Heart left ventricle (tissue), 16 donors: Measurements from ENCODE around the gene UPF2. TPM values are rescaled to one million over a fixed set of nuclear protein-coding genes. Genes with fewer than 3 reads are reported as not detected.
A peak's percentile ranks its signal among the peaks of the same experiment; 100 is the strongest.
"Not testable (repeated sequence)": the region's sequence is repeated elsewhere in the genome, so short reads cannot be mapped to it uniquely, and the experiment has no call there.

Experiments used
- ATAC-seq, 4 donors: fragments of 200-7000 bp; cut with Tn5 transposase; one replicate each; pipeline ENCODE4 v1.9.1; 2020 to 2022; ENCODE audit warnings: moderate library complexity in 4 of 4, mild to moderate bottlenecking in 3 of 4, moderate number of reproducible peaks in 1 of 4
- DNase-seq, 5 donors: peaks; one replicate each; pipeline ENCODE4 v3.0.0-alpha.2; 2020
- H3K27ac ChIP-seq, 12 donors: fragments of 200-600 bp; sonication (generic) in 4 of 12; one replicate each; pipeline versions ENCODE4 v1.5.0 to v1.8.0; 2016 to 2022; ENCODE audit warnings: mild to moderate bottlenecking in 2 of 12
- H3K27me3 ChIP-seq, 9 donors: fragments of 200-600 bp; sonication (generic) in 2 of 9; one replicate each; pipeline versions ENCODE4 v1.5.1 to v1.8.0; 2016 to 2022; ENCODE audit warnings: mild to moderate bottlenecking in 3 of 9
- H3K36me3 ChIP-seq, 9 donors: fragments of 200-600 bp; sonication (generic) in 2 of 9; one replicate each; pipeline versions ENCODE4 v1.5.0 to v1.8.0; 2018 to 2022; ENCODE audit warnings: mild to moderate bottlenecking in 2 of 9
- H3K4me1 ChIP-seq, 12 donors: fragments of 200-600 bp; sonication (generic) in 4 of 12; one replicate each; pipeline versions ENCODE4 v1.5.0 to v1.8.0; 2016 to 2022; ENCODE audit warnings: mild to moderate bottlenecking in 3 of 12
- H3K4me3 ChIP-seq, 12 donors: fragments of 200-600 bp; sonication (generic) in 4 of 12; one replicate each; pipeline versions ENCODE4 v1.5.0 to v1.8.0; 2017 to 2022; ENCODE audit warnings: mild to moderate bottlenecking in 9 of 12, moderate library complexity in 4 of 12
- H3K9me3 ChIP-seq, 12 donors: fragments of 200-600 bp; sonication (generic) in 4 of 12; one replicate each; pipeline versions ENCODE4 v1.5.0 to v1.8.0; 2016 to 2022; ENCODE audit warnings: mild to moderate bottlenecking in 1 of 12
- CTCF ChIP-seq, 12 donors: fragments of 200-600 bp; sonication (generic) in 4 of 12; IDR thresholded peaks; one replicate each; pipeline versions ENCODE4 v1.5.0 to v1.8.0; 2018 to 2022; ENCODE audit warnings: antibody characterized with exemption in 12 of 12, mild to moderate bottlenecking in 5 of 12
- POLR2A ChIP-seq, 2 donors: fragments of 450-650 bp; IDR thresholded peaks; one replicate each; pipeline ENCODE4 v1.6.1; 2017; ENCODE audit warnings: antibody characterized with exemption in 2 of 2, mild to moderate bottlenecking in 2 of 2, moderate library complexity in 2 of 2
- WGBS, 4 donors: extraction: QIAGEN DNeasy Blood & Tissue Kit in 2 of 4; methylation state at CpG; one replicate each; pipeline versions ENCODE4 v1.1.5 to v1.1.7; 2013 to 2018; 5-methylcytosine and 5-hydroxymethylcytosine counted together
- intact Hi-C, 10 donors: fragments of 100-400 bp; cut with DNase I; formaldehyde crosslinking; loops; one replicate each; pipeline versions ENCODE4 v1.11.1 to v1.14.2; 2022
- polyA plus RNA-seq, 2 donors: library from polyadenylated mRNA; stranded (reverse); fragments of 200-250 nt; gene quantifications; one replicate each; pipeline ENCODE4 v1.2.3, GENCODE V29; 2013
- total RNA-seq, 9 donors: library from RNA; depleted of rRNA in 2 of 9; stranded (reverse); fragments of >200 nt in 2 of 9; fragmentation: NEBNext Ultra II Directional in 3 of 9; extraction: Animal tissue kit (Norgen Biotek cat#: 25700) in 3 of 9; gene quantifications; one replicate each; pipeline versions ENCODE4 v1.1.0 to v1.2.4, GENCODE V29; 2016 to 2023
- donor health status: ischemic (EF 13 %, LVEDD 7.1; RV severe dilation, severe dysfunction).
- donor health status: healthy with polysubstance abuse.
- donor health status: DM: no; HTN: yes; CAD: no.
- donor health status: DM: no; HTN: no; CAD: no.
- donor health status: ischemic (EF 25% LVEDD 6.9; RV normal size, moderate dysfunction).
- donor health status: ischemic (EF 25% LVEDD 5.7; RV mildly dilated, moderate dysfunction).
- donor health status: healthy.
- donor health status: DM: yes; HTN: yes; CAD: no.
- donor health status: ischemic (EF 35%, LVEDD 5.7; RV mildly dilated, moderate dysfunction).
- donor health status: nonischemic (EF 11% LVEDD 7.7; RV severe dilation, severe dysfunction).
- donor health status: DM: yes; HTN: yes; CAD: no.
- donor health status: PGD.
- donor health status: ischemic (EF 29% LVEDD 5.4; RV normal size, mild dysfunction).
- donor health status: nonischemic (EF 23%, LVEDD 6.1; RV moderate dilation, normal function).

Gene UPF2
- total and polyA plus RNA-seq, 11 donors, result 7.9 to 20.9 (median 15.7) TPM

- DNase-seq, result no peak
- intact Hi-C loops, result no loop called here
- no peak for ATAC-seq
- Histone ChIP-seq H3K9me3 (no peaks in the 10 kb centered on the region), H3K4me3 (no peak overlapping the region), H3K27me3 (no peaks in the 10 kb centered on the region), H3K4me1 (peaks cover 0 to 6% (median 0%) of the 10 kb centered on the region in 12 donors), H3K36me3 (peaks cover 0 to 60% (median 45%) of the 10 kb centered on the region in 9 donors), H3K27ac (no peak overlapping the region)
- 79 to 95% (median 91%) methylated on average over 6 of the region's 6 CpGs for WGBS, 4 donors
- TF ChIP-seq POLR2A (IDR thresholded peaks at IDR 0.05), result no peak
- no peak for TF ChIP-seq CTCF (IDR thresholded peaks at IDR 0.05)
Measured at GRCh38 chr10:12081879-12082557, 39.4 kb upstream of the UPF2 start.

GRCh38 chr10:12081470-12081869 is 38.9 kb upstream of the UPF2 start:
- intact Hi-C loops, result no loop called here
- no peak overlapping the region for H3K27ac ChIP-seq
- 87 to 97% (median 90%) methylated on average over 5 to 8 of the region's 8 CpGs for WGBS, 4 donors
- H3K4me3 ChIP-seq, result no peak overlapping the region
- no peak for ATAC-seq
- no peaks in the 10 kb centered on the region for H3K9me3 ChIP-seq
- H3K27me3 ChIP-seq, result no peaks in the 10 kb centered on the region
- peaks cover 0 to 56% (median 40%) of the 10 kb centered on the region in 9 donors for H3K36me3 ChIP-seq
- peaks cover 0 to 6% (median 0%) of the 10 kb centered on the region in 12 donors for H3K4me1 ChIP-seq
- no peak for DNase-seq
- no peak for TF ChIP-seq POLR2A (IDR thresholded peaks at IDR 0.05)
- TF ChIP-seq CTCF (IDR thresholded peaks at IDR 0.05), result no peak

- intact Hi-C loops, result no loop called here
- TF ChIP-seq CTCF (IDR thresholded peaks at IDR 0.05), result no peak
- no peak for TF ChIP-seq POLR2A (IDR thresholded peaks at IDR 0.05)
- Histone ChIP-seq H3K4me1 (peaks cover 0 to 6% (median 0%) of the 10 kb centered on the region in 12 donors), H3K27ac (no peak overlapping the region), H3K27me3 (no peaks in the 10 kb centered on the region), H3K36me3 (peaks cover 0 to 23% (median 12%) of the 10 kb centered on the region in 9 donors), H3K9me3 (no peaks in the 10 kb centered on the region), H3K4me3 (no peak overlapping the region)
- no peak for DNase-seq
- 74 to 79% (median 77%) methylated on average over 9 of the region's 9 CpGs for WGBS, 4 donors
- ATAC-seq, result peak in 2 of 4 donors; percentile 26 to 53
Measured at GRCh38 chr10:12077580-12078180, 35.1 kb upstream of the UPF2 start.

GRCh38 chr10:12073526-12073925 is 30.9 kb upstream of the UPF2 start:
- H3K9me3 ChIP-seq, result no peaks in the 10 kb centered on the region
- DNase-seq, result no peak
- H3K27ac ChIP-seq, result no peak overlapping the region
- ATAC-seq, result no peak
- peaks cover 0 to 18% (median 8%) of the 10 kb centered on the region in 12 donors for H3K4me1 ChIP-seq
- H3K4me3 ChIP-seq, result no peak overlapping the region
- H3K27me3 ChIP-seq, result no peaks in the 10 kb centered on the region
- intact Hi-C loops, result no loop called here
- TF ChIP-seq CTCF (IDR thresholded peaks at IDR 0.05), result no peak
- no peak for TF ChIP-seq POLR2A (IDR thresholded peaks at IDR 0.05)
- H3K36me3 ChIP-seq, result peaks cover 0 to 11% (median 0%) of the 10 kb centered on the region in 9 donors
- WGBS, 4 donors, result 82 to 88% (median 86%) methylated on average over 4 of the region's 4 CpGs

- WGBS, 4 donors, result 96 to 97% (median 97%) methylated on average over 15 of the region's 15 CpGs
- H3K4me3 ChIP-seq, H3K27me3 ChIP-seq, H3K9me3 ChIP-seq, H3K36me3 ChIP-seq, DNase-seq, H3K27ac ChIP-seq, ATAC-seq, intact Hi-C loops: not testable (repeated sequence)
- H3K4me1 ChIP-seq, result peaks cover 0 to 17% (median 8%) of the 10 kb centered on the region in 12 donors
Measured at GRCh38 chr10:12071441-12071840, 28.8 kb upstream of the UPF2 start.
